Endothelial cell of umbilical vein (primary cell): Measurements from ENCODE around the gene NKG7.

Experiments
- EZH2 ChIP-seq: IDR thresholded peaks from 2 replicates; pipeline ENCODE4 v1.6.1; 2012; ENCODE audit warnings: borderline replicate concordance, low read depth, mild to moderate bottlenecking, moderate library complexity, low read length, inconsistent platforms; ENCODE audit not compliant: severe bottlenecking
- POLR2A ChIP-seq: IDR thresholded peaks from 2 replicates; pipeline ENCODE4 v1.6.1; 2012; ENCODE audit warnings: low read depth, mild to moderate bottlenecking, control low read depth, low read length
- POLR2AphosphoS5 ChIP-seq: IDR thresholded peaks from 2 replicates; pipeline ENCODE4 v1.6.1; 2012; ENCODE audit warnings: low read depth, mild to moderate bottlenecking, control low read depth, low read length, moderate library complexity; ENCODE audit not compliant: insufficient read depth
- TF ChIP-seq, protein P1 (sequence below), 2 donors: IDR thresholded peaks; 1 replicate in 1 of 2; 2 replicates in 1 of 2; pipeline ENCODE4 v1.5.1; 2011; ENCODE audit warnings: low read length in 2 of 2, mild to moderate bottlenecking in 2 of 2, moderate library complexity in 2 of 2, control low read depth in 1 of 2, inconsistent platforms in 1 of 2, low read depth in 1 of 2; ENCODE audit not compliant: insufficient read depth in 1 of 2; ENCODE audit errors: extremely low read depth in 1 of 2

DNA sequence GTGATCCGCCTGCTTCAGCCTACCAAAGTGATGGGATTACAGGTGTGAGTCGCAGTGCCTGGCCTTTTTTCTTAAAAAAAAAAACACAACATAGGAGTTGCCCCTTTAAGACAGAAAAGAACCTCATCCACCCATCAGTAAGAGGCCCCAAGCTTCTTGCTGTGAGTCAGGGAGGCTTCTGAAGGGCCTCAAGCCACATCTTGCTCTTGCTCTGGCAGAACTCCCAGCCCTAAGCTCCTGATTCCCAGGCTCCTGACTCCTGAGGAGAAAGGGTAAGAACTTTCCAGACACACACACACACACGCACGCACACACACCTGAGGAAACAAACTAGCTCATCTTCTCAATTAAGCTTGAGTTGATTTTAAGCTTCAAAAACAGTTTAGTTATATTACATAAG is 13.2 kb downstream of the NKG7 start:
- TF ChIP-seq, protein P1, sequence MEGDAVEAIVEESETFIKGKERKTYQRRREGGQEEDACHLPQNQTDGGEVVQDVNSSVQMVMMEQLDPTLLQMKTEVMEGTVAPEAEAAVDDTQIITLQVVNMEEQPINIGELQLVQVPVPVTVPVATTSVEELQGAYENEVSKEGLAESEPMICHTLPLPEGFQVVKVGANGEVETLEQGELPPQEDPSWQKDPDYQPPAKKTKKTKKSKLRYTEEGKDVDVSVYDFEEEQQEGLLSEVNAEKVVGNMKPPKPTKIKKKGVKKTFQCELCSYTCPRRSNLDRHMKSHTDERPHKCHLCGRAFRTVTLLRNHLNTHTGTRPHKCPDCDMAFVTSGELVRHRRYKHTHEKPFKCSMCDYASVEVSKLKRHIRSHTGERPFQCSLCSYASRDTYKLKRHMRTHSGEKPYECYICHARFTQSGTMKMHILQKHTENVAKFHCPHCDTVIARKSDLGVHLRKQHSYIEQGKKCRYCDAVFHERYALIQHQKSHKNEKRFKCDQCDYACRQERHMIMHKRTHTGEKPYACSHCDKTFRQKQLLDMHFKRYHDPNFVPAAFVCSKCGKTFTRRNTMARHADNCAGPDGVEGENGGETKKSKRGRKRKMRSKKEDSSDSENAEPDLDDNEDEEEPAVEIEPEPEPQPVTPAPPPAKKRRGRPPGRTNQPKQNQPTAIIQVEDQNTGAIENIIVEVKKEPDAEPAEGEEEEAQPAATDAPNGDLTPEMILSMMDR (IDR thresholded peaks at IDR 0.05; ENCODE audit: extremely low read depth in 1 of 2, insufficient read depth in 1 of 2, low read depth in 1 of 2, low read length in 2 of 2), result no peak
- TF ChIP-seq POLR2AphosphoS5 (no peak), POLR2A (no peak), EZH2 (no peak)
